SKM-1 treated with dmso at 0.1 percent for 144 hours (cell line): ENCODE results near the gene GRM1.

Source experiments
- DNase-seq: peaks from one replicate; lab custom pipeline; 2025; ENCODE audit not compliant: unreplicated experiment; lab: John Stamatoyannopoulos, UW

Gene GRM1

GRCh38 chr6:146311079-146311478 is 282.2 kb downstream of the GRM1 start:
- no peak for DNase-seq

- DNase-seq, result no peak
Measured at GRCh38 chr6:146312608-146313007, 283.7 kb downstream of the GRM1 start.

- DNase-seq, result no peak
Measured at GRCh38 chr6:146315381-146316174, 286.7 kb downstream of the GRM1 start.

GRCh38 chr6:146316175-146316495 is 287.3 kb downstream of the GRM1 start:
- no peak for DNase-seq

GRCh38 chr6:146331013-146331412 is 302.2 kb downstream of the GRM1 start:
- no peak for DNase-seq

- DNase-seq, result no peak
Measured at GRCh38 chr6:146335336-146335735, 306.5 kb downstream of the GRM1 start.

GRCh38 chr6:146336191-146336590 is 307.3 kb downstream of the GRM1 start:
- no peak for DNase-seq

GRCh38 chr6:146337376-146337775 is 308.5 kb downstream of the GRM1 start:
- no peak for DNase-seq

GRCh38 chr6:146339716-146340115 is 310.9 kb downstream of the GRM1 start:
- DNase-seq, result no peak

- DNase-seq, result no peak
Measured at GRCh38 chr6:146341493-146342230, 312.8 kb downstream of the GRM1 start.

- no peak for DNase-seq
Measured at GRCh38 chr6:146345598-146345997, 316.7 kb downstream of the GRM1 start.

- DNase-seq, result no peak
Measured at GRCh38 chr6:146347090-146347489, 318.2 kb downstream of the GRM1 start.

GRCh38 chr6:146347690-146348089 is 318.8 kb downstream of the GRM1 start:
- DNase-seq, result no peak

GRCh38 chr6:146351018-146351417 is 322.2 kb downstream of the GRM1 start:
- no peak for DNase-seq

GRCh38 chr6:146352163-146352562 is 323.3 kb downstream of the GRM1 start:
- no peak for DNase-seq

GRCh38 chr6:146354451-146354850 is 325.6 kb downstream of the GRM1 start:
- DNase-seq, result no peak

GRCh38 chr6:146355521-146356100 is 326.7 kb downstream of the GRM1 start:
- DNase-seq, result no peak

GRCh38 chr6:146357578-146358430 is 328.9 kb downstream of the GRM1 start:
- peak; percentile 48 for DNase-seq

GRCh38 chr6:146358431-146359046 is 329.7 kb downstream of the GRM1 start:
- DNase-seq, result no peak

GRCh38 chr6:146359131-146359530 is 330.3 kb downstream of the GRM1 start:
- DNase-seq, result no peak
